Measurements from ENCODE around the gene TRIO.

GRCh38 chr5:14171046-14171445, 27.9 kb downstream of the TRIO start:
- no peak for TF ChIP-seq CTCF (optimal IDR thresholded peaks at IDR 0.05 in 1 of 3, IDR thresholded peaks at IDR 0.05 in 1 of 3, conservative IDR thresholded peaks at IDR 0.05 in 1 of 3; ENCODE audit: extremely low read depth in 1 of 3, insufficient read depth in 2 of 3, low read length in 3 of 3)
- no peak for TF ChIP-seq EZH2 (IDR thresholded peaks at IDR 0.05; ENCODE audit: low read length)

All from keratinocyte (primary cell).